IPS DF 6.9 (cell line): ENCODE measurements around the gene POLN.

ENCODE experiments used
- DNase-seq: peaks from one replicate; pipeline ENCODE4 v3.0.0-alpha.2; 2013; ENCODE audit warnings: low read depth, low spot score
- H3K27ac ChIP-seq: one replicate; pipeline ENCODE4 v1.5.1; 2013; ENCODE audit warnings: low read length, control low read depth
- H3K27me3 ChIP-seq: 2 replicates; pipeline ENCODE4 v1.6.1; 2013; ENCODE audit warnings: mild to moderate bottlenecking, low read length; ENCODE audit not compliant: control insufficient read depth, insufficient read depth
- H3K36me3 ChIP-seq: 2 replicates; pipeline ENCODE4 v1.6.1; 2013; ENCODE audit warnings: low read length; ENCODE audit not compliant: control insufficient read depth, insufficient read depth
- H3K4me1 ChIP-seq: 2 replicates; pipeline ENCODE4 v1.6.1; 2013; ENCODE audit warnings: low read length; ENCODE audit not compliant: control insufficient read depth, insufficient read depth
- H3K4me3 ChIP-seq: 2 replicates; pipeline ENCODE4 v1.5.1; 2013; ENCODE audit warnings: mild to moderate bottlenecking, low read length
- H3K9me3 ChIP-seq: 2 replicates; pipeline ENCODE4 v1.6.1; 2013; ENCODE audit warnings: low read length, inconsistent platforms; ENCODE audit not compliant: control insufficient read depth, insufficient read depth
- WGBS: extraction: QIAGEN DNeasy Blood & Tissue Kit; methylation state at CpG from one replicate; pipeline ENCODE4 v1.1.7; 2013; ENCODE audit warnings: mixed read lengths, missing lambda C conversion rate; ENCODE audit not compliant: insufficient read length, insufficient coverage; 5-methylcytosine and 5-hydroxymethylcytosine counted together

Gene POLN

DNA sequence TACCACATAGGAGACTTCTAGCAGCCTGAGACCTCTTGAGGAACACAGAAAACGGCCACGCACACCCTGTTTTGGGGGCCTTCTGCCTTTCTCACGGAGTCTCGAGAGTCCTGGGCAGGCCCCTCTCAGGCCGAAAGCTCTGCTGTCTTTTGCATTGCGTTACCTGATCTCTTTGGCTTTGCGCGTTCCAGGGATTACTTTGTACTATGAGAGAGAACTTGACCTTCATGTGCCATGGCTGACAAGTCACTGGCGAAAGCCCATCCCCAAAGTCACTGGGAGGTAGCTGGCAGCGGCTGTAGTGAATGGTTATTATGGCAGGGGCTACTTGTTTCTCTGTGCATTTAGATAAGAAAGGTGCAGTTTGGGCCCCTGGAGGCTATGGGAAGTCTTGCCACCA, 190.8 kb downstream of the POLN start:
- Histone ChIP-seq H3K4me1 (no peaks in the 10 kb centered on the region), H3K9me3 (no peaks in the 10 kb centered on the region), H3K27ac (no peak overlapping the region), H3K36me3 (no peaks in the 10 kb centered on the region), H3K27me3 (no peaks in the 10 kb centered on the region), H3K4me3 (no peak overlapping the region)
- no peak for DNase-seq
- no CpG with 5 or more reads among the region's 10 CpGs for WGBS

DNA sequence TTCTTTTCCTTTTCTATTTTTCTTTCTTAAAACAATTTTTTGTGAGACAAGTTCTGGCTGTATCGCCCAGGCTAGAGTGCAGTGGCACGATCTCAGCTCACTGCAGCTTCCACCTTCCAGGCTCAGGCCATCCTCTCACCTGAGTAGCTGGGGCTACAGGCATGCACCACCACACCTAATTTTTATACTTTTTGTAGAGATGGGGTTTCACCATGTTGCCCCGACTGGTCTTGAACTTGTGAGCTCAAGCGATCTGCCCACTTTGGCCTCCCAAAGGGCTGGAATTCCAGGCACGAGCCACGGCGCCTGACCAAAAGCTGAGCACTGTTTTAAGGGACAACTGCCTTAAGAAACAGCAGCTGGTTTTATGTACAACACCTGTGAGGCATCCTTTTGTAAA, 192.1 kb downstream of the POLN start:
- Histone ChIP-seq H3K4me3 (no peak overlapping the region), H3K9me3 (no peaks in the 10 kb centered on the region), H3K27me3 (no peaks in the 10 kb centered on the region), H3K4me1 (no peaks in the 10 kb centered on the region), H3K36me3 (no peaks in the 10 kb centered on the region), H3K27ac (no peak overlapping the region)
- no peak for DNase-seq
- no CpG with 5 or more reads among the region's 7 CpGs for WGBS

DNA sequence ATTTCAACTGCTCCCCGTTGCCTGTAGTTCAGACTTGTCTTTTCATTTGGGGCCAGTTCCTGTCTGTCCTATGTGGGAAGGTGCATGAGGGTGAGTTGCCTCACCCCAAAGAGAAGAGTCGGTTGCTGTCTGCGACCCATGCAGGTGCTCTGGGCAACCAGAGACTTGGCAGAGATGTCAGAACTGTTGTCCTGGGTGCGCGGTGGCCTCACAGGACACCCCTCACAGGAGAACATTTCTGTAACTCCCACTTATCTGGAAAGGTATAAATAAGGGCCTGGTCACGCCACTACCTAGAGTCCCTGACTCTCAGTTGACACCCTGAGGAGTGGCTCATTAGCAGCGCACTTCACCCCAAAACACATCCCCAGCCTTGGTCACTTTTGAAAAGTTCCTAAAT, 192.5 kb downstream of the POLN start:
- no peak overlapping the region for H3K27ac ChIP-seq
- no peaks in the 10 kb centered on the region for H3K9me3 ChIP-seq
- H3K4me3 ChIP-seq: no peak overlapping the region
- no peaks in the 10 kb centered on the region for H3K4me1 ChIP-seq
- no CpG with 5 or more reads among the region's 7 CpGs for WGBS
- H3K36me3 ChIP-seq: no peaks in the 10 kb centered on the region
- no peaks in the 10 kb centered on the region for H3K27me3 ChIP-seq
- no peak for DNase-seq

DNA sequence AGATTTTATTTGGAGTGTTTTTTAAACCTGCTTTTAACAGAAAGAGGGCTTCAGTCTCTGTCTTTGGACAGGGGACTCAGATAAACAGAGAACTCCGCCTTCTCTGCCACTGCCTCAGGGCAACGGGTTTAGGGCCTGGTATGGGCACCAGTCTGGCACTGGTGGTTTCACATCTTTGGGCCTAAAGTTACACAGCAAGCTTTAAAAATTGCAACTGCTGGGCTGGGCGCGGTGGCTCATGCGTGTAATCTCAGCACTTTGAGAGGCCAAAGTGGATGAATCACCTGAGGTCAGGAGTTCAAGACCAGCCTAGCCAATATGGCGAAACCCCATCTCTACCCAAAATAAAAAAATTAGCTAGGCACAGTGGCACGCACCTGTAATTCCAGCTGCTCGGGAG, 193.1 kb downstream of the POLN start:
- H3K27me3 ChIP-seq: no peaks in the 10 kb centered on the region

DNA sequence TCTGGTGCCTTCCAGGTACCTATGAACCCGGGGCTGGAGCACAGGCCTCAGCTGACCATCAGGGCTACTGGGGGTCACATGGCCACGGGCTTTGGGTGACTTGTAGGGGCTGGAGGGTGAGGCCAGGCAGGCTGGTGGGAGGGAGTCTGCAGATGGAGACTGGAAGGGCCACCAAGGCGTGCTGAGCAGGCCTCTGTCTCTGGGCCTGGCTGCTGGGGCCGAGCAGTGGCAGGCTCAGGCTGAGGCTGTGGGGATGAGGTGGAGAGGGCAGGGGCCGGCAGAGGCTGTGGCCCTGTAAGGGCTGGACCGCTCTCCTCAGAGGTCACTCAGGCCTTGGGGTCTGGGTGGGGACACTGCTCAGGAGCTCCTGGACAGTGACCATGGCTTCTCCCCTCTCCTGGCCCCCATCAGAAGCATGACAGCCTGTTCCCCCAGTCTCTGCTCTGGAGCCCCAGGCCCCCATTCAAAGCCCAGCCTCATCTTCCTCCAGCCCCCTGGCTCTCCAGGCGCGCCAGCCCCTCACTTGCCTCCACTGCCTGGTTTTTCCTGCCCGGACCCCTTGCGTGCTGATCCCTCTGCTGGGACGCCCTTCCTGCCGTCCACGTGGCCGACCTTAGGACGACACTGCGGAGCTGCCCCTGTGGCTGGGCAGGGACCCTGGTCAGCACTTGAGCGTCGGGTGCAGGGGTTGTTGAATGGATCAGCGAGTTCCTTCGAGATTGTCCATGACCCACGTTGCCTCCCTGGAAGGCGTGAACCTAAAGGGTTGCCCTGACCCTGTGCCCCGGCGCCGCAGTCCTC, 193.9 kb downstream of the POLN start:
- Histone ChIP-seq H3K27me3 (peaks cover 1% of the 10 kb centered on the region; the same call in 1 of the 2 replicates), H3K36me3 (no peaks in the 10 kb centered on the region), H3K9me3 (no peaks in the 10 kb centered on the region), H3K4me3 (no peak overlapping the region), H3K4me1 (no peaks in the 10 kb centered on the region), H3K27ac (no peak overlapping the region)
- WGBS: no CpG with 5 or more reads among the region's 25 CpGs
- DNase-seq: no peak

More for the DNA sequence above, 193.1 kb downstream of the POLN start:
- H3K9me3 ChIP-seq: no peaks in the 10 kb centered on the region
- DNase-seq: no peak
- no CpG with 5 or more reads among the region's 8 CpGs for WGBS
- no peak overlapping the region for H3K4me3 ChIP-seq
- H3K27ac ChIP-seq: no peak overlapping the region
- no peaks in the 10 kb centered on the region for H3K4me1 ChIP-seq
- no peaks in the 10 kb centered on the region for H3K36me3 ChIP-seq

DNA sequence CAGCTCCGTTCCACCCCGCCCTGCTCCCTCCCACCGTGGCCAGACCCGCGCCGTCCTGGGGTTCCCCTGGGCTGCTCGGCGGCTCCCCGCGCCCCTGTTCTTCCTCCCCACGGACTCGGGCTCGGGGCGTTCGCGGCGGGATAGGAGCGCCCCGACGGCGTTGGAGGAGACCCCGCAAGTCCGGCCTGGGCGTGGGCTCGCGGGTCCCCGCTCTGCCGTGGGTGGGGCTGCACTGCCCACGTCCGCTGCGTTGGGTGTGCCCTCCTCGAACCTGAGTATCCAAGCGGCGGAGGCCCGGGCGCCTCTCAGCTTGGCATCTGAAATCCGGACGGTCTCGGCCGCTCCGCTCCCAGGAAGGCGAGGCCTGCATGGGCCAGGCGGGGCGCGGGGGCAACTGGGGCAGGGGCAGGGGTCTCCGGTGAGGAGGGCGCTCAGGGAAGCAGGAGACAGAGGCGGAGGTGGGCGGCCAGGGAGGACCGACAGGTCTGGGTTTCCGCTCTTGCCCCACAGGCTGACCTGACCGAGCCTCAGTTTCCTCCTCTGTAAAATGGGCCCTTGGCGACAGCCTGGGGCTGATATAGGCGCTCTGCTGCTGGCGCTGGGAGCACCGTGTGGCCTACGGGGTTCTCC, 194.8 kb downstream of the POLN start:
- DNase-seq: no peak
- Histone ChIP-seq H3K4me1 (no peaks in the 10 kb centered on the region), H3K4me3 (no peak overlapping the region), H3K9me3 (no peaks in the 10 kb centered on the region), H3K27ac (no peak overlapping the region), H3K27me3 (peaks cover 5% of the 10 kb centered on the region; the same call in 1 of the 2 replicates), H3K36me3 (no peaks in the 10 kb centered on the region; the same call in 1 of the 2 replicates)
- WGBS: no CpG with 5 or more reads among the region's 57 CpGs

DNA sequence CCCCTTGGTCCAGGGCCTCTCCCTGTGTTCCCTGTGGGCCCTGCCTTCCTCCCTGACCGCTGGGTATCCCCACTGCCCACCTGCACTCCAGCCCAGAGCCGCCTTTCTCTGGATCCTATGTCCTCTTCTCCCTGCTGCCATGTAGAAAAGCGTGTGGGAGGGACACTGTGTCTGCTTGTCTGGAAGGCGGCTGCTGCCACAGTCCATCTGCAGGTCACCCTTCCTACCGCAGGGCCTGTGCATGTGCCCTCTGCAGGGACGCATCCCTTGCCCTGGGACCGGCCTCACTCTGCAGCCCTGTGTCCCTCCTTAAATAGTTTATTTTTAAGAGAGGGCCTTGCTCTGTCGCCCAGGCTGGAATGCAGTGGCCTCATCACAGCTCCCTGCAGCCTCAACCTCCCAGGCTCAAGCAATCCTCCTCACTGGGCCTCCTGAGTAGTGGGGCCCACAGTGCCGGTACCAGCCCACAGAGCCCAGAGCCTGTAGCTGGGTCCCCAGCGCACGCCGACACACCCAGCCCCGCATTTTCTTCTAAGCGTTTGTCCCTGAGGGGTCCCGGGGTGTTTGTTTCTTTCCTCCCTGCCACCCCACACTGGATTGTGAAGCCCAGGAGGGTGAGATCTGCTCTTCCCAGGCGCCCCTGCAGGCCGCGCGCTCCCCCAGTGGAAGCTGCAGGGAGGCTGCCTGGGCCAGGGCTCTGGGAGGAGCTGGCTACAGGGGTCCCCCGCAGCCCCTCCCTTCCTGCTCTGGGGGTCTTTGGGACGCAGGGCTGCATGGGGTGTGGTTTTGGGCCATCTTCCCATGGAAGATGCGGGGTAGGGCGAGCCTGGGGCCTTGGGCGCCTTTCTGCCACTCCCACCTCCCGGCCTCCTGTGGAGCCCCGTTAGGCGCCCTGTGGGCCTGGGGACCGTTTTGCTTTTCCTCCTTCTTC, 195.6 kb downstream of the POLN start:
- Histone ChIP-seq H3K27ac (no peak overlapping the region), H3K4me1 (no peaks in the 10 kb centered on the region), H3K9me3 (no peaks in the 10 kb centered on the region), H3K4me3 (no peak overlapping the region), H3K27me3 (peaks cover 6% of the 10 kb centered on the region; the same call in 1 of the 2 replicates), H3K36me3 (no peaks in the 10 kb centered on the region; the same call in 1 of the 2 replicates)
- WGBS: no CpG with 5 or more reads among the region's 28 CpGs
- no peak for DNase-seq

DNA sequence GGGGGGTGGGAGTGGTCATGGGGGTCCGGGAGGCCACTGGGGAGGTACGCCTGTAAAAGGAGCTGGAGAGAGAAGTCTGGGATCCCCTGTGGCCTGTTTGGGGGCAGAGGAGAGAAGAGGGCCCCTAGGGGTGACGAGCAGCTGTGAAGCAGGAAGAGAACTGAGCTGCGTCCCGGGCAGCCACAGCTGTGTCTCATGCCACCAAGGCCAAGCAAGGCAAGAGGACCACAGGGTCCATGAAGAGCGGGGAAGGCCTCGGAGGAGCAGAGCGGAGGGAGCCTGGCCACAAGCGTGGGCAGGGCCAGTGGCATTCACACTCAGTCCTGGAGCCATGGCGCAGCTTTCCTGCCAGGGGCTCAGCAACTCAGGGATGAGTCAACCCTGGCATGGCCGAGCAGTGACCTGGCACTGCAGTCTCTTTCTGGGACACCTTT, 196.4 kb downstream of the POLN start:
- DNase-seq: no peak
- no CpG with 5 or more reads among the region's 11 CpGs for WGBS
- Histone ChIP-seq H3K27me3 (peaks cover 9% of the 10 kb centered on the region; the same call in 1 of the 2 replicates), H3K4me1 (no peaks in the 10 kb centered on the region), H3K9me3 (no peaks in the 10 kb centered on the region), H3K36me3 (no peaks in the 10 kb centered on the region; the same call in 1 of the 2 replicates), H3K27ac (no peak overlapping the region), H3K4me3 (no peak overlapping the region)

DNA sequence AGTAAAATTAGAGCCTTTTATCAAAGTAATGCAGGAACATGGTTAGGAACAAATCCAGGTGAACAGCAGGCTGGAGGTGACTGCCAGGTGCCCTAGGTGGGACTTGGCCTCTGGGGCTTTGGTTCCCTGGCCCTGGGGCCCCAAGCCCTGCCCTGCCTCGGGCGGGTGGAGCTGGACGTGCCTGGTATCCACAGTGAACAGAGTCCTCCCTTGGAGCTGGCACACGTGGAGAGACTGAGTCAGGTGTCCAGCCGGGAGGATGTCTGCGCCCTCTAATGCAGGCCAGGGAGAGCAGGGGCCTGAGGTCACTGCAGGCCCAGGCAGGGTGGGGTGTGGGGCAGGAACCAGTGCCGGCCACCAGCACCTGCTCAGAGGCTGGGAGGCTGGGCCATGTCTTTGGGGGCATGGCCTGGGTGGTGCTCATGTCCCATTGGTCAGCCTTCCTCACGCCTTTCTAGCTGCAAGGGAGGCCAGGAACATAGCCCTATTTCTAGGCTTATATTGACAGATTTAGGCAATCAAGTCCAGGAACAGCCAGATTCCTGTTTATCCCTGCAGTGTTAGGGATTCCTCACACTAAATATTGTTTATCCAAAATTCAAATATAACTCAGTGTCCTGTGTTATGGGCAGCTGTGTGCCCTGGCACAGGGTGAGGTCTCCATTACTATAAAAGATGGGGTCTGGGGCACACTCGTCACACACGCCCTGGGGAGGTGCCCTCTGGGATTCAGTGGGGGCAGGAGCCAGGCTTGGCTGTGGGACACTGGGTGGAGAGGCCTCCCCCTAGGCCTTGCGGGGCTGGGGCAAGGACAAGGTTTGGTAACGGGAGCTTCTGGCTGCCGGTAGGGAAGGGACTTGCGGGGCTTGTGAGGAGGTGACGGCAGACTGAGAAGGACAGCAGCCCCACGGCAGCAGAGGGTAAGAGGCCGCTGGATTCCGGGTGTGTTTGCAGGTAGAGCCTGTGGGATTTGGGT, 197.1 kb downstream of the POLN start:
- Histone ChIP-seq H3K4me1 (no peaks in the 10 kb centered on the region), H3K27me3 (peaks cover 13% of the 10 kb centered on the region; the same call in 1 of the 2 replicates), H3K9me3 (no peaks in the 10 kb centered on the region), H3K27ac (no peak overlapping the region), H3K4me3 (no peak overlapping the region), H3K36me3 (no peaks in the 10 kb centered on the region; the same call in 1 of the 2 replicates)
- no CpG with 5 or more reads among the region's 18 CpGs for WGBS
- DNase-seq: no peak
